ENCODE data around the gene PIRT. TPM values are rescaled to one million over a fixed set of nuclear protein-coding genes. Genes with fewer than 3 reads are reported as not detected.

PIRT gene
- total and polyA plus RNA-seq, 2 of the 8 experiments (the other 6 are each of a cell fraction or from before 2014, with no cell fraction given) = 0.03 TPM; not detected in 1

- no peaks in the 10 kb centered on the region for H3K36me3 ChIP-seq (ENCODE audit: control insufficient read depth in 2 of 4, insufficient read depth in 4 of 4, low read length in 3 of 4)
- no peak overlapping the region for H3K4ac ChIP-seq (replicated peaks; ENCODE audit: insufficient read length, low read depth, low read length)
- no peak overlapping the region for H3K4me2 ChIP-seq (ENCODE audit: insufficient read depth in 1 of 2, low read depth in 2 of 2, low read length in 2 of 2)
- TF ChIP-seq ZNF274 (IDR thresholded peaks at IDR 0.05; ENCODE audit: borderline replicate concordance, extremely low read depth, low read length) (no peak), HDAC2 (IDR thresholded peaks at IDR 0.05; ENCODE audit: borderline replicate concordance in 1 of 2, low read depth in 2 of 2, low read length in 2 of 2) (no peak)
- DNase-seq (ENCODE audit: low read depth in 1 of 2, low spot score in 2 of 2) (no peak), FAIRE-seq (no peak)
- H4K91ac ChIP-seq (replicated peaks; ENCODE audit: insufficient read length, low read length) = no peak overlapping the region
- H2BK120ac ChIP-seq (replicated peaks; ENCODE audit: low read depth, low read length) = no peak overlapping the region
- no peak overlapping the region for H3K56ac ChIP-seq (replicated peaks; ENCODE audit: insufficient read length, low read depth, low read length)
- no peaks in the 10 kb centered on the region for H3K27me3 ChIP-seq (replicated peaks in 1 of 4; ENCODE audit: control insufficient read depth in 3 of 4, extremely low read depth in 1 of 4, insufficient read depth in 3 of 4, low read length in 3 of 4)
- H3K23ac ChIP-seq (ENCODE audit: insufficient read length) = no peak overlapping the region
- H3K14ac ChIP-seq (ENCODE audit: insufficient read length) = no peak overlapping the region
- no peak overlapping the region for H2BK15ac ChIP-seq (ENCODE audit: low read length)
- CTCF ChIA-PET (ENCODE audit: partially characterized antibody) = interaction anchor here (0.9 to 3.0 kb wide), 6 partner anchors 22 to 171 kb away, joined by 3 to 12 read pairs (median 4); no protein-coding TSS in a partner anchor
- no peak overlapping the region for H2BK5ac ChIP-seq (ENCODE audit: low read depth, low read length)
- H3K27ac ChIP-seq (ENCODE audit: low read depth, low read length) = no peak overlapping the region
- H4K20me1 ChIP-seq (replicated peaks in 1 of 2; ENCODE audit: control insufficient read depth in 1 of 2, insufficient read depth in 2 of 2, low read length in 2 of 2) = no peaks in the 10 kb centered on the region
- H3K9ac ChIP-seq (replicated peaks in 1 of 4; ENCODE audit: extremely low read depth in 1 of 4, low read depth in 3 of 4, low read length in 3 of 4) = no peak overlapping the region
- no peak overlapping the region for H3K18ac ChIP-seq (ENCODE audit: extremely low read depth, low read length)
- H3K9me3 ChIP-seq (ENCODE audit: insufficient read depth in 2 of 2, low read depth in 1 of 2, low read length in 1 of 2) = no peaks in the 10 kb centered on the region
- no peak overlapping the region for H2BK20ac ChIP-seq (ENCODE audit: low read length)
- no peak overlapping the region for H4K5ac ChIP-seq (ENCODE audit: insufficient read length, low read depth, low read length)
- no peaks in the 10 kb centered on the region for H3K4me1 ChIP-seq (replicated peaks in 1 of 4; ENCODE audit: control insufficient read depth in 3 of 4, insufficient read depth in 4 of 4, low read length in 3 of 4)
- H3K79me2 ChIP-seq (ENCODE audit: control insufficient read depth in 1 of 2, insufficient read depth in 2 of 2, low read length in 2 of 2) = no peaks in the 10 kb centered on the region
- H3K23me2 ChIP-seq (ENCODE audit: low read depth, low read length) = no peaks in the 10 kb centered on the region
- WGBS, 2 experiments (ENCODE audit: extremely low coverage in 1 of 2, insufficient coverage in 1 of 2, insufficient read length in 1 of 2, insufficient replicate concordance in 2 of 2, low coverage in 1 of 2, low lambda C conversion rate in 2 of 2, missing lambda C conversion rate in 1 of 2) = 60% methylated on average over 4 of the region's 4 CpGs; no CpG with 5 or more reads in 1 of the 2 experiments
- H2AFZ ChIP-seq (ENCODE audit: low read length) = no peak overlapping the region
- no peaks in the 10 kb centered on the region for H3K79me1 ChIP-seq (ENCODE audit: low read depth, low read length)
- no peak overlapping the region for H2BK12ac ChIP-seq (ENCODE audit: low read depth, low read length)
- no peak overlapping the region for H2AK5ac ChIP-seq (ENCODE audit: low read depth, low read length)
- POLR2A ChIA-PET (ENCODE audit: partially characterized antibody) = interaction anchor here (1.8 kb wide), 1 partner anchor 22 kb away, joined by 4 read pairs; no protein-coding TSS in a partner anchor
- H4K8ac ChIP-seq (ENCODE audit: extremely low read depth, insufficient read depth, low read length) = no peak overlapping the region
- no peak overlapping the region for H3K4me3 ChIP-seq (ENCODE audit: extremely low read depth in 1 of 4, insufficient read depth in 2 of 4, low read depth in 3 of 4, low read length in 4 of 4)
Observed at GRCh38 chr17:10821054-10821453, 16.8 kb downstream of the PIRT start.

All from H1 (cell line).